ENCODE results near the gene FUT6. TPM values are rescaled to one million over a fixed set of nuclear protein-coding genes. Genes with fewer than 3 reads are reported as not detected.

The FUT6 gene
- total and polyA plus RNA-seq, 2 donors from 2014 or later = 13.0 to 58.4 TPM

- no peak for FAIRE-seq
Observed at GRCh38 chr19:5828661-5829566, 10.6 kb downstream of the FUT6 start.

DNA sequence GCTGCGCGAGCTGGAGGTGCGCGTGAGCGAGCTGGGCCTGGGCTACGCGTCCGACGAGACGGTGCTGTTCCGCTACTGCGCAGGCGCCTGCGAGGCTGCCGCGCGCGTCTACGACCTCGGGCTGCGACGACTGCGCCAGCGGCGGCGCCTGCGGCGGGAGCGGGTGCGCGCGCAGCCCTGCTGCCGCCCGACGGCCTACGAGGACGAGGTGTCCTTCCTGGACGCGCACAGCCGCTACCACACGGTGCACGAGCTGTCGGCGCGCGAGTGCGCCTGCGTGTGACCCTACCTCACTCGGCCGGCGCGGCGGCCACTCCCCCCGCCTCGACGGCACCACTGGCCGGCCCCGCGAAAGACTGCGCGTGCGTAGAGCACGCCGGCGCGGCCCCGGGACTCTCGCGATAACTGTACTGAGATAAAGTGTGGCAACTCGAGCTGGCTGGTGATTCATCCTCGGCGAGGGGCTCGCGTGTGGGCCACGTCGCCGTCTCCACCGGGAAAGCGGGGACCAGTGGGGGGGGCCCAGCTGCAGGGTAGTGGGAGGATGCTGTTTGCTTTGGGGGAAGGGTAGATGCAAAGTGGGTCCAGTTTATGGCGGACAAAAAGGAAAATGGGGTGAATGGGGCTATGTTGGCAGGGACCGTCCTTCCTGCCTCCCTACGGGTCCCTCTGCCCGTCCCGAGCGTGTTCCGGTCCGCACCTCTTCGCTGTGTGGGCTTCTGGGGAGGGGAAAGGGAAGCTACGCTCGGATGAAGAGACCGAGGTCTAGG lies 11.4 kb downstream of the FUT6 start:
- H3K9ac ChIP-seq (ENCODE audit: low read length in 3 of 3) = peak overlapping the region; percentile 15 to 82 (median 81)
- H3K27me3 ChIP-seq (ENCODE audit: control insufficient read depth, insufficient read depth, low read length) = no peaks in the 10 kb centered on the region
- H3K4me3 ChIP-seq (ENCODE audit: low read length in 3 of 3) = peak overlapping the region; percentile 39 to 89 (median 73)
- TF ChIP-seq, protein P1, sequence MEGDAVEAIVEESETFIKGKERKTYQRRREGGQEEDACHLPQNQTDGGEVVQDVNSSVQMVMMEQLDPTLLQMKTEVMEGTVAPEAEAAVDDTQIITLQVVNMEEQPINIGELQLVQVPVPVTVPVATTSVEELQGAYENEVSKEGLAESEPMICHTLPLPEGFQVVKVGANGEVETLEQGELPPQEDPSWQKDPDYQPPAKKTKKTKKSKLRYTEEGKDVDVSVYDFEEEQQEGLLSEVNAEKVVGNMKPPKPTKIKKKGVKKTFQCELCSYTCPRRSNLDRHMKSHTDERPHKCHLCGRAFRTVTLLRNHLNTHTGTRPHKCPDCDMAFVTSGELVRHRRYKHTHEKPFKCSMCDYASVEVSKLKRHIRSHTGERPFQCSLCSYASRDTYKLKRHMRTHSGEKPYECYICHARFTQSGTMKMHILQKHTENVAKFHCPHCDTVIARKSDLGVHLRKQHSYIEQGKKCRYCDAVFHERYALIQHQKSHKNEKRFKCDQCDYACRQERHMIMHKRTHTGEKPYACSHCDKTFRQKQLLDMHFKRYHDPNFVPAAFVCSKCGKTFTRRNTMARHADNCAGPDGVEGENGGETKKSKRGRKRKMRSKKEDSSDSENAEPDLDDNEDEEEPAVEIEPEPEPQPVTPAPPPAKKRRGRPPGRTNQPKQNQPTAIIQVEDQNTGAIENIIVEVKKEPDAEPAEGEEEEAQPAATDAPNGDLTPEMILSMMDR (IDR thresholded peaks at IDR 0.05; ENCODE audit: borderline replicate concordance, extremely low read depth, insufficient read depth) = no peak
- peaks cover 0 to 18% (median 3%) of the 10 kb centered on the region in 3 donors for H3K4me1 ChIP-seq (ENCODE audit: control insufficient read depth in 2 of 3, insufficient read depth in 2 of 3, low read depth in 1 of 3, low read length in 3 of 3)
- DNase-seq (peak; percentile 97 to 98 (median 97)), FAIRE-seq (no peak)
- no peaks in the 10 kb centered on the region for H3K9me3 ChIP-seq (ENCODE audit: control insufficient read depth in 2 of 3, insufficient read depth in 1 of 3, low read length in 3 of 3)
- intact Hi-C loops (cut with DNase I) = no loop called here
- H3K27ac ChIP-seq (ENCODE audit: low read depth in 2 of 2, low read length in 2 of 2) = peak overlapping the region; percentile 77 to 78
- H3K36me3 ChIP-seq (ENCODE audit: control insufficient read depth in 2 of 3, insufficient read depth in 3 of 3, low read length in 3 of 3) = peaks cover 0 to 3% (median 0%) of the 10 kb centered on the region in 3 donors

More at GRCh38 chr19:5828661-5829566, 10.6 kb downstream of the FUT6 start:
- H3K4me1 ChIP-seq (ENCODE audit: control insufficient read depth in 2 of 3, insufficient read depth in 2 of 3, low read depth in 1 of 3, low read length in 3 of 3) = peaks cover 0 to 18% (median 3%) of the 10 kb centered on the region in 3 donors
- peak overlapping the region; percentile 39 to 89 (median 73) for H3K4me3 ChIP-seq (ENCODE audit: low read length in 3 of 3)
- TF ChIP-seq, protein P1 (IDR thresholded peaks at IDR 0.05; ENCODE audit: borderline replicate concordance, extremely low read depth, insufficient read depth) = no peak
- H3K36me3 ChIP-seq (ENCODE audit: control insufficient read depth in 2 of 3, insufficient read depth in 3 of 3, low read length in 3 of 3) = peaks cover 0 to 3% (median 0%) of the 10 kb centered on the region in 3 donors
- peak overlapping the region; percentile 15 to 82 (median 81) for H3K9ac ChIP-seq (ENCODE audit: low read length in 3 of 3)
- no peaks in the 10 kb centered on the region for H3K9me3 ChIP-seq (ENCODE audit: control insufficient read depth in 2 of 3, insufficient read depth in 1 of 3, low read length in 3 of 3)
- H3K27ac ChIP-seq (ENCODE audit: low read depth in 2 of 2, low read length in 2 of 2) = peak overlapping the region; percentile 77 to 78
- H3K27me3 ChIP-seq (ENCODE audit: control insufficient read depth, insufficient read depth, low read length) = no peaks in the 10 kb centered on the region
- intact Hi-C loops (cut with DNase I) = no loop called here
- DNase-seq = peak in 4 of 5 donors; percentile 94 to 96 (median 95)

DNA sequence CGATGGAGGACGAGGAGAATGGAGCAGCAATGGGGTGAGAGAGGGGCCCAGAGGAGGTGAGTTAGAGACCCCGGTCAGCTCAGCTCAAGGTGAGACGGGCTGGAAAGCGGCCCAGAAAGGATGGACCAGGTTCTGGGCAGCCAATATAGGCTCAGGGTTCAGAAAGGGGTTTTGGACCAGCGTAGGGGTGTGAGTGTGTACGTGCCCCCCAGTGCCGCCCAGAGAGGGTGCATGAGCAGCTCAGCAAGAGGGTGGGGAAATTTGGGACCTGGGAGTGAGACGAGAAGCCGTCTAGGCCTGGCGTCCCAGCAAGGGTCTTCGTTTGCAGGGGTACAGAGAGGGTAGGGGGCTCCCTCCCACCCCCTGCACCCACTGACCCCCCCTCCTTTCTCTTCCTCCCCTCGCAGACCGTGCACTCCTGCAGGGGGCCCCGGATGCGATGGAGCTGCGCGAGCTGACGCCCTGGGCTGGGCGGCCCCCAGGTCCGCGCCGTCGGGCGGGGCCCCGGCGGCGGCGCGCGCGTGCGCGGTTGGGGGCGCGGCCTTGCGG lies 12.1 kb downstream of the FUT6 start:
- intact Hi-C loops (cut with DNase I) = no loop called here
- Histone ChIP-seq H3K9ac (ENCODE audit: low read length in 3 of 3) (no peak overlapping the region), H3K9me3 (ENCODE audit: control insufficient read depth in 2 of 3, insufficient read depth in 1 of 3, low read length in 3 of 3) (no peaks in the 10 kb centered on the region), H3K4me1 (ENCODE audit: control insufficient read depth in 2 of 3, insufficient read depth in 2 of 3, low read depth in 1 of 3, low read length in 3 of 3) (peaks cover 0 to 18% (median 0%) of the 10 kb centered on the region in 3 donors), H3K27me3 (ENCODE audit: control insufficient read depth, insufficient read depth, low read length) (no peaks in the 10 kb centered on the region), H3K27ac (ENCODE audit: low read depth in 2 of 2, low read length in 2 of 2) (peak overlapping the region; percentile 17 to 77), H3K4me3 (ENCODE audit: low read length in 3 of 3) (peak overlapping the region; percentile 23 to 46 (median 25)), H3K36me3 (ENCODE audit: control insufficient read depth in 2 of 3, insufficient read depth in 3 of 3, low read length in 3 of 3) (no peaks in the 10 kb centered on the region)
- TF ChIP-seq, protein P1 (IDR thresholded peaks at IDR 0.05; ENCODE audit: borderline replicate concordance, extremely low read depth, insufficient read depth) = no peak
- no peak for DNase-seq
- FAIRE-seq = no peak
